Left ventricle myocardium inferior (tissue), 1 donor: ENCODE measurements around the gene TFIP11. TPM values are rescaled to one million over a fixed set of nuclear protein-coding genes. Genes with fewer than 3 reads are reported as not detected.

Source experiments
- DNase-seq: peaks from one replicate; pipeline ENCODE4 v3.0.0-alpha.2; 2020
- H3K27ac ChIP-seq: fragments of 200-600 bp; replicated peaks from 2 replicates; pipeline ENCODE4 v1.8.0; 2021
- H3K27me3 ChIP-seq: fragments of 200-600 bp; 2 replicates; pipeline ENCODE4 v1.8.0; 2021; ENCODE audit warnings: low read depth
- H3K36me3 ChIP-seq: fragments of 200-600 bp; 2 replicates; pipeline ENCODE4 v1.8.0; 2021
- H3K4me1 ChIP-seq: fragments of 200-600 bp; 2 replicates; pipeline ENCODE4 v1.8.0; 2021
- H3K4me3 ChIP-seq: fragments of 200-600 bp; 2 replicates; pipeline ENCODE4 v1.8.0; 2021; ENCODE audit warnings: mild to moderate bottlenecking, moderate library complexity
- H3K9me3 ChIP-seq: fragments of 200-600 bp; replicated peaks from 2 replicates; pipeline ENCODE4 v1.8.0; 2021
- intact Hi-C: fragments of 100-400 bp; cut with micrococcal nuclease; formaldehyde crosslinking; loops from one replicate; pipeline ENCODE4 v1.11.0; 2022
- total RNA-seq: library from RNA; stranded (reverse); fragmentation: NEBNext Ultra II Directional; extraction: Animal tissue kit (Norgen Biotek cat#: 25700); gene quantifications from one replicate; pipeline ENCODE4 v1.2.1, GENCODE V29; 2021
- TF ChIP-seq, protein P1 (sequence below): fragments of 200-600 bp; IDR thresholded peaks from 2 replicates; pipeline ENCODE4 v1.8.0; 2021; ENCODE audit warnings: antibody characterized with exemption, mild to moderate bottlenecking, borderline replicate concordance
- donor health status: DM: no; HTN: yes; CAD: no; lungs with severe emphysema.

The TFIP11 gene
- total RNA-seq, 1 donor from 2014 or later: 25.7 TPM

DNA sequence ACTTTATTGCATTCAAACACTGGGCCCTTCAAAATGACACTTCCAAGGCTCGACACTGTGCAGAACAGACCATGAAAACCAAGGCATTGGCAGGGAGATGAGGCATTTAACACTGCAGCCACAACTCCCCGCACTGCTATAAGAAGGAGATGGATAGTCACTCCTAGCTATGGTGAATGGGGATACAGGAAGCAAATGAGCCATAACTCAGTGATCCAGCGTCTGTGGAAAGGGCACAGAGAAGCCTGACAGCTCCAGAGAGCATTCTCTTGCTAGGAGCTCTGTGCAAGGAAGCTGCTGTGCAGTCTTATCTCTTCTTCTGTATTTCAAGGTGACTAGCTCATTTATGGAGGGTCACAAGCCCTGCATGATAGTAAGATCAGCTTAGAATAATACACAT, 49.6 kb downstream of the TFIP11 start:
- Histone ChIP-seq H3K9me3 (no peaks in the 10 kb centered on the region), H3K4me1 (peaks cover 10% of the 10 kb centered on the region), H3K27me3 (no peaks in the 10 kb centered on the region), H3K36me3 (peaks cover 87% of the 10 kb centered on the region), H3K4me3 (no peak overlapping the region), H3K27ac (no peak overlapping the region)
- no peak for DNase-seq
- TF ChIP-seq, protein P1, sequence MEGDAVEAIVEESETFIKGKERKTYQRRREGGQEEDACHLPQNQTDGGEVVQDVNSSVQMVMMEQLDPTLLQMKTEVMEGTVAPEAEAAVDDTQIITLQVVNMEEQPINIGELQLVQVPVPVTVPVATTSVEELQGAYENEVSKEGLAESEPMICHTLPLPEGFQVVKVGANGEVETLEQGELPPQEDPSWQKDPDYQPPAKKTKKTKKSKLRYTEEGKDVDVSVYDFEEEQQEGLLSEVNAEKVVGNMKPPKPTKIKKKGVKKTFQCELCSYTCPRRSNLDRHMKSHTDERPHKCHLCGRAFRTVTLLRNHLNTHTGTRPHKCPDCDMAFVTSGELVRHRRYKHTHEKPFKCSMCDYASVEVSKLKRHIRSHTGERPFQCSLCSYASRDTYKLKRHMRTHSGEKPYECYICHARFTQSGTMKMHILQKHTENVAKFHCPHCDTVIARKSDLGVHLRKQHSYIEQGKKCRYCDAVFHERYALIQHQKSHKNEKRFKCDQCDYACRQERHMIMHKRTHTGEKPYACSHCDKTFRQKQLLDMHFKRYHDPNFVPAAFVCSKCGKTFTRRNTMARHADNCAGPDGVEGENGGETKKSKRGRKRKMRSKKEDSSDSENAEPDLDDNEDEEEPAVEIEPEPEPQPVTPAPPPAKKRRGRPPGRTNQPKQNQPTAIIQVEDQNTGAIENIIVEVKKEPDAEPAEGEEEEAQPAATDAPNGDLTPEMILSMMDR: no peak
- intact Hi-C loops: loop anchor here (10.0 kb wide), 1 partner anchor 98 kb away; no protein-coding TSS in a partner anchor

DNA sequence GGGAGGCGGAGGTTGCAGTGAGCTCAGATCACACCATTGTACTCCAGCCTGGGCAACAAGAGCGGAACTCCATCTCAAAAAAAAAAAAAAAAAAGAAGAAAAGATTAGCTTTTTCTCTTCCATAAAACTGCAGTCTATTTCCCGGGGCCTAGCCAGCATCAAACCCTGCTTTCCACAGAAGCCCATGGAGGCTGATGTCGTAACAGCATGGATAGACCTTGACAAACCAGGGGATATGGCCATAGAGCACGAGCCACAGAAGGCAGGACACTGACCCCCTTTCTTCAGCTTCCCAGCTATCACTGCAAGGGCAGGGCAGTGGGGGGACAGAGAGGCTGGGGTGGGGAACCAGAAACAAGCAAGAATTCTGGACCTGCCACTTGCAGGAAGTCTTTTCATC, 50.2 kb downstream of the TFIP11 start:
- intact Hi-C loops: loop anchor here (10.0 kb wide), 1 partner anchor 97 kb away; no protein-coding TSS in a partner anchor
- Histone ChIP-seq H3K9me3 (no peaks in the 10 kb centered on the region), H3K4me1 (peaks cover 10% of the 10 kb centered on the region), H3K27ac (no peak overlapping the region), H3K27me3 (no peaks in the 10 kb centered on the region), H3K4me3 (no peak overlapping the region), H3K36me3 (peaks cover 87% of the 10 kb centered on the region)
- TF ChIP-seq, protein P1: no peak
- DNase-seq: no peak

DNA sequence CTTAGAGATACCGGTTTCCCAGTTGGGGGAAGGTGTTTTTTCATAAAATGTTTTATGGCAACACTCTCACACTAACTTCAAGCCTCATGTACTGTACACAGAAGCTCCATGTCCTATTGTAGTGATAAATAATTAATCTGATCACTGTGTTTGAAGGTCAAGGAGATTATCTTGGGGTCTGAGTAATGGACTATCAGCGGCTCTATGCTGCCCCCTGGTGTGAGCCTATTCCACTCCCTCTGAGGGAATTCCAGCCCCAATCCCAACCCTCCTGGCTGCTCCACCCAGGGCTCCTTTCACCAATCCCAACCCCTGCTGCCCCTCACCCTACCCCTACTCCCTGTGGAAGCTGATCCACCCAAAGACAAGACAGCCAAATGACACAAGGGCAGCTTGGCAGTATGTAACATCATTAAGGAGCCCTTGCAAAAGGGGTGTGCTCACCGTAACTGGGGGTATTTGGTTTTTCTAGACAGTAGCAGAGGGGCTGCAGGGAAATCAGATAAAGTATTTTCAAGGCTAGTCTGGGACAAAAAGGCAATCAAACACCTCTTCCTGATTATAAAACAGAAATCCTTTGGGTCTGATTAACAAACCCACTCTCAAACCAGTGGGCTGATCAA, 51.0 kb downstream of the TFIP11 start:
- H3K4me1 ChIP-seq: peaks cover 10% of the 10 kb centered on the region
- H3K9me3 ChIP-seq: no peaks in the 10 kb centered on the region
- H3K27me3 ChIP-seq: no peaks in the 10 kb centered on the region
- intact Hi-C loops: loop anchor here (10.0 kb wide), 1 partner anchor 96 kb away; no protein-coding TSS in a partner anchor
- no peak overlapping the region for H3K27ac ChIP-seq
- no peak overlapping the region for H3K4me3 ChIP-seq
- TF ChIP-seq, protein P1: peak; percentile 81
- DNase-seq: peak; percentile 42
- H3K36me3 ChIP-seq: peaks cover 88% of the 10 kb centered on the region

DNA sequence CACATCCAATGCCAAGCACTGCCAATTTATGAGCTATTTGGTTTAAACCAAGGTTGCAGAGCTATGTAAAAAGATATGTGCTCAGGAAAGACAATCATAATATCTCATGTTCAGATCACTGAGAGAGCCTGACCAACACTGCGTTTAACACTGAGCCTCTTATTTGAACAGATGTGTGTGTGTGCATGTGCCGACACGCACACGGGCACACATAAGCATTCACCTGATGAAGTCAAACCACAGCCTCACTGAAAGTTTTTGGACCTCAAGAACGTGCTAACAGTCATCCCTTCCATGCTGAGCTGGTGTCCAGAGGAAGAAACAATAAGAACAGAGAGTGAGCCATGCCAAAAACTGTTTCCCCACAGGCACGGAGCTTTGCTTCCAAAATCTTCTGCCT, 52.1 kb downstream of the TFIP11 start:
- peaks cover 10% of the 10 kb centered on the region for H3K4me1 ChIP-seq

DNA sequence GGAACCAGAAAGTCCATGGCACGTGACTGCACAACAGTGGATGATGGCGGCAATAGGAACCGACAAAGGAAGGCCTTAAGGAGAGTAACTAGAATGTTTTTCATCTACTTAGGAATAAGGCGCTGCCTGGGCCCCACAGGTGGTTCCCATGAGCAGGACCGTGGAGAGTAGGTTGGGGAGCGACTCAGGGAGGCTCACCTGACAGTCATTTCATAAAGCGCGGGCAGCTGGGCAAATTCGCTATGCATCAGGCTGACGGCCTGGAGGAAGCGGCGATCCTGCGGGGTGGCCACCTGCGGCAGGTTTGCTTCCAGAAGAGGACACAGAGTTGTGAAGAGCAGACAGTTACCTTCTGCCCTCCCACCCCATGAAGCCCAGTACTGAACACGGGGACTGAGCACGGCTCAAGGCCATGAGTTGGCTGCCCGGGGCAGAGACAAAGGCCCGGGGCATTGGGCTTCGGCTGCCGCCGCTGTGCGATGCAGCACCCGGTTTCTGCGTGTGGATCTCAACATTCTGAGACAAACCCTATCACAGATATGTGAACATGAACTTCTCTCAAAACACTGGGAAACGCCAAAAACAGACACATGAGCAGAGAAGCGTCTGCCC, 54.5 kb downstream of the TFIP11 start:
- Histone ChIP-seq H3K27me3 (no peaks in the 10 kb centered on the region), H3K36me3 (peaks cover 79% of the 10 kb centered on the region), H3K4me1 (peaks cover 4% of the 10 kb centered on the region), H3K27ac (no peak overlapping the region), H3K9me3 (no peaks in the 10 kb centered on the region), H3K4me3 (no peak overlapping the region)
- intact Hi-C loops: no loop called here
- no peak for DNase-seq
- TF ChIP-seq, protein P1: no peak

More for the DNA sequence above, 52.1 kb downstream of the TFIP11 start:
- Histone ChIP-seq H3K36me3 (peaks cover 86% of the 10 kb centered on the region), H3K27ac (no peak overlapping the region), H3K9me3 (no peaks in the 10 kb centered on the region), H3K4me3 (no peak overlapping the region), H3K27me3 (no peaks in the 10 kb centered on the region)
- DNase-seq: no peak
- TF ChIP-seq, protein P1: no peak
- intact Hi-C loops: loop anchor here (10.0 kb wide), 1 partner anchor 95 kb away; no protein-coding TSS in a partner anchor
